ENCODE measurements around the gene GPATCH8. TPM values are rescaled to one million over a fixed set of nuclear protein-coding genes. Genes with fewer than 3 reads are reported as not detected.

The GPATCH8 gene
- total RNA-seq, 2 experiments from 2014 or later, result 46.0 to 46.1 TPM

DNA sequence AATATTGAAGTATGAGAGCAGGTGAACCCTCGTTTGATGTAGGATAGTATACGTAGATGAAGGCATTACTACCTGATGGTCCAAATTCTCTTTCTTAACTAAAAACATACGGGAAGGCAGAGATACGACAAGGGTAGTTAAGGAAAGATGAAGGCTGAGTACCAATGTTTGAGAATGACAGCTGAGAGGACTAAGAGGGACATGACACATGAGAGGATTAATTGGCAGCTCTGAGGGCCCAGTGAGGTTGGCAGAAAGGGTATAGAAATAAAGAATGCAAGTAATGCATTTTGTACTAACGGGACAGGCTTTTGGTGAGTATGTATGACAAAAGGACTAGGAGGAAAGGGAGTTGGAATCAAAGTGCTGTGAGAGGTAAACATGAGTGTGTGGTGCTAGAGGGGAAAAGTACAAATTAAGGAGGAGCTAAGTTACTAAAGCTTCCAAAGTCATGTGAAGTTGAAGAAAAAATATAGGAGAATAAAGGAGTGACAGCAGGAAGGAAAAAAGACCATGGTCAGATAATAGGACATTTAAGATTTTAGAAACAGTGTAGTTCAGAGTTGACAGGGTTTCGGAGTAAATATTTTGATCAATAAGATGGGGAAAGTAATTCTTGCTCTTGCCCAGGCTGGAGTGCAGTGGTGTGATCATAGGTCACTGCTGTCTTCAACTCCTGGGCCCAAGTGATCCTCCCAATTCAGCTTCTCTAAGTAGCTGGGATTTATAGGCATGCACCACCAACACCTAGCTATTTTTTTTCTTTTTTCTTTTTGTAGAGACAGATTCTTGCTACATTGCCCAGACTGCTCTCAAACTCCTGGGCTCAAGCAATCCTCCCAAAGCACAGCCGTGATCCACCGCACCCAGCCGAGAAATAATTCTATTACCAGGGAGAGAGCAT lies 70.7 kb downstream of the GPATCH8 start:
- ChIA-PET POLR2A (no interaction called here), CTCF (interaction anchor here (1.0 kb wide), 2 partner anchors 13 to 71 kb away, joined by 3 read pairs; partner anchors contain the start of gene GPATCH8)
- no peaks in the 10 kb centered on the region for H3K9me3 Mint-ChIP-seq
- peaks cover 37% of the 10 kb centered on the region for H3K36me3 Mint-ChIP-seq (ENCODE audit: low read depth)
- no peak overlapping the region for H3K4me3 Mint-ChIP-seq
- no peak overlapping the region for H3K27ac Mint-ChIP-seq
- DNase-seq, result no peak
- H3K4me1 Mint-ChIP-seq, result no peaks in the 10 kb centered on the region
- no peaks in the 10 kb centered on the region for H3K27me3 Mint-ChIP-seq

GRCh38 chr17:44424828-44425461 lies 78.3 kb downstream of the GPATCH8 start:
- H3K27ac Mint-ChIP-seq, result no peak overlapping the region
- H3K27me3 Mint-ChIP-seq, result no peaks in the 10 kb centered on the region
- ChIA-PET CTCF (no interaction called here), POLR2A (no interaction called here)
- peaks cover 22% of the 10 kb centered on the region for H3K4me1 Mint-ChIP-seq
- H3K4me3 Mint-ChIP-seq, result no peak overlapping the region
- no peaks in the 10 kb centered on the region for H3K9me3 Mint-ChIP-seq
- DNase-seq, result no peak
- peaks cover 27% of the 10 kb centered on the region for H3K36me3 Mint-ChIP-seq (ENCODE audit: low read depth)

DNA sequence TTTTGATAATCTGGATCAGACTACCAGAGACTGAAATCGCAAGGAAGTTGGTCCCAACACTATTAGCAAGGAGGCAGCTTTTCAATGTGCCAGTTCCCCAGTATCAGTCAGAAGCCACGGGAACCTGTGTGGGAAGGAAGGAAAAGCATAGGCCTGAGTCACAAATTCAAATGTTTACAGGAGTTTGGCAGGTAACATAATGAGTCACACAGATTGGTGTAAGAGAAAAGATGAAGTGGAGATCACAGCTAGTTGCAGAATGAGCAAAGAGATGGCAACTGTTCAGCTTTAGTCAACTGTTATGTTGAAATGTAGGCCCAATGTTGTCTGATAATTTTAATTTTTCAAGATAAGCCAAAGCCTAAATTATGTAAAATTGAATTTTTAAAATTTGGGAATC lies 85.7 kb downstream of the GPATCH8 start:
- no peak overlapping the region for H3K27ac Mint-ChIP-seq
- DNase-seq, result no peak
- H3K36me3 Mint-ChIP-seq (ENCODE audit: low read depth), result peaks cover 22% of the 10 kb centered on the region
- POLR2A ChIA-PET, result interaction anchor here (0.5 kb wide), 1 partner anchor 333 kb away, joined by 3 read pairs; no protein-coding TSS in a partner anchor
- H3K27me3 Mint-ChIP-seq, result no peaks in the 10 kb centered on the region
- H3K4me3 Mint-ChIP-seq, result no peak overlapping the region
- peaks cover 13% of the 10 kb centered on the region for H3K4me1 Mint-ChIP-seq
- no peaks in the 10 kb centered on the region for H3K9me3 Mint-ChIP-seq
- CTCF ChIA-PET, result no interaction called here

GRCh38 chr17:44416558-44417289 lies 86.5 kb downstream of the GPATCH8 start:
- H3K9me3 Mint-ChIP-seq, result no peaks in the 10 kb centered on the region
- no peak for DNase-seq
- POLR2A ChIA-PET, result no interaction called here
- no peak overlapping the region for H3K27ac Mint-ChIP-seq
- H3K27me3 Mint-ChIP-seq, result no peaks in the 10 kb centered on the region
- peaks cover 13% of the 10 kb centered on the region for H3K4me1 Mint-ChIP-seq
- H3K4me3 Mint-ChIP-seq, result no peak overlapping the region
- CTCF ChIA-PET, result no interaction called here
- H3K36me3 Mint-ChIP-seq (ENCODE audit: low read depth), result peaks cover 23% of the 10 kb centered on the region

DNA sequence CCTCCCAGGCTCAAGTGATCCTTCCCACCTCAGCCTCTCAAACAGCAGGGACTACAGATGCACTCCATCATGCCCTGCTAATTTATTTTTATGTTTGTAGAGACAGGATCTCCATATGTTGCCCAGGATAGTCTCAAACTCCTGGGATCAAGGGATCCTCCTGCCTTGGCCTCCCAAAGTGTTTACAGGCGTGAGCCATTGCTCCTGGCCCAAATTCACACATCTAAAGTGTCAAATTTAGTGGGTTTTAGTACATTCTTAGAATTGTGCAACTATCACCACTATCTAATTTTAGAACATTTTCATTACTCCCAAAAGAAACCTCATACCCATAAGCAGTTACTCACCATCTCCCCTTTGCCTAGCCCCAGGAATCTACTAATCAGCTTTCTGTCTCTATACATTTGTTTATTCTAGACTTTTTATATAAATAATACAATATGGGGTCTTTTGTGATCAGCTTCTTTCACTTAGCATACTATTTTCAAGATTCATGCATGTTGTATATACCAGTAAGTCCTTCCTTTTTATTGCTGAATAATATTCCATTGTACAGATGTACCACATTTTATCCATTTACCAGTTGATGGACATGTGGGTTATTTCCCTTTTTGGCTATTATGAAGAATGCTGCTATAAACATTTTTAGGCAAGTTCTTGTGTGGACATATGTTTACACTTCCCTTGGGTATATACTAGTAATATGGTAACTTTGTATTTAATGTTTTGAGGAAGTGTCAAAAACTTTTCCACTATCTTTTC lies 88.6 kb downstream of the GPATCH8 start:
- Mint-ChIP-seq H3K27ac (no peak overlapping the region), H3K27me3 (no peaks in the 10 kb centered on the region), H3K4me3 (no peak overlapping the region), H3K9me3 (no peaks in the 10 kb centered on the region), H3K4me1 (peaks cover 7% of the 10 kb centered on the region), H3K36me3 (ENCODE audit: low read depth) (peaks cover 21% of the 10 kb centered on the region)
- POLR2A ChIA-PET, result no interaction called here
- no peak for DNase-seq
- CTCF ChIA-PET, result no interaction called here

DNA sequence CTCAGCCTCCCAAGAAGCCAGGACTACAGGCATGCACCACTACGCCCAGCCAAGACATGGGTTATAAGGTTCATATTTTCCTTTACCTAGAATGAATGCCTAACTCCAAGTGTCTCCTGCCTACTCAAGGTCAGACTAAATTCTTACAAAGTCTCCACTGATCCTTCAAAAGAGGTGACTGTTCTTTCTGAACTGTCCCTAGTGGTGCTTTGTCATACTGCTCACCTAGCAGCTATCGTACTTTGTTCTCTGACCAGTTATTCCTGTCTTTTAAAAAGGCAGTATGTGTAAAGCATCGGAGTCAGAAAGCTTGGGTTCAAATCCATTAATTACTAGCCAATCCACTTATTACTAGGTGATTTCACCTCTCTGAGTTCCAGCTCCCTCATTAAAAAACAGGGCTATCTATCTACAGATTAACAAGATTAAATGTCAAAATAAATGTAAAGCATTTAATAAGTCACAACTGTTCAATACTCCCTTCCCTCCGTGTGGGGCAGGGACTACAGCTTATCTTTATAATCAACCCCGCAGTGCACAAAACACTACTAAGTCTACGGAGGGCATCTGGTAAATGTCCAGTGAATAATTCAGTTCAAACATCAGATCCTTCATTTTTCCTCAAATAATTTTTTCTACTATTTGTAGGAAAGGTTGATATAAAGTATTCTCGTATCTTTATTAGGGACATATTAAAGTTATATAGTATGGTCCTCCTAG lies 93.7 kb downstream of the GPATCH8 start:
- ChIA-PET POLR2A (no interaction called here), CTCF (no interaction called here)
- Mint-ChIP-seq H3K9me3 (no peaks in the 10 kb centered on the region), H3K27ac (no peak overlapping the region), H3K4me1 (no peaks in the 10 kb centered on the region), H3K27me3 (no peaks in the 10 kb centered on the region), H3K36me3 (ENCODE audit: low read depth) (peaks cover 13% of the 10 kb centered on the region), H3K4me3 (no peak overlapping the region)
- DNase-seq, result no peak

GRCh38 chr17:44408786-44409185 lies 94.4 kb downstream of the GPATCH8 start:
- H3K27ac Mint-ChIP-seq, result no peak overlapping the region
- H3K4me1 Mint-ChIP-seq, result peaks cover 1% of the 10 kb centered on the region
- H3K36me3 Mint-ChIP-seq (ENCODE audit: low read depth), result peaks cover 10% of the 10 kb centered on the region
- H3K9me3 Mint-ChIP-seq, result no peaks in the 10 kb centered on the region
- no peaks in the 10 kb centered on the region for H3K27me3 Mint-ChIP-seq
- no peak overlapping the region for H3K4me3 Mint-ChIP-seq
- DNase-seq, result no peak
- ChIA-PET POLR2A (no interaction called here), CTCF (no interaction called here)

- Mint-ChIP-seq H3K4me1 (peaks cover 8% of the 10 kb centered on the region), H3K9me3 (no peaks in the 10 kb centered on the region), H3K36me3 (ENCODE audit: low read depth) (peaks cover 32% of the 10 kb centered on the region), H3K4me3 (no peak overlapping the region), H3K27ac (no peak overlapping the region), H3K27me3 (no peaks in the 10 kb centered on the region)
- CTCF ChIA-PET, result interaction anchor here (0.6 kb wide), 1 partner anchor 1293 kb away, joined by 3 read pairs; no protein-coding TSS in a partner anchor
- DNase-seq, result no peak
- POLR2A ChIA-PET, result no interaction called here
Observed at GRCh38 chr17:44402564-44403172, 100.5 kb downstream of the GPATCH8 start.

- Mint-ChIP-seq H3K4me1 (peaks cover 8% of the 10 kb centered on the region), H3K4me3 (no peak overlapping the region), H3K27ac (no peak overlapping the region), H3K27me3 (no peaks in the 10 kb centered on the region), H3K36me3 (ENCODE audit: low read depth) (peaks cover 41% of the 10 kb centered on the region), H3K9me3 (no peaks in the 10 kb centered on the region)
- POLR2A ChIA-PET, result no interaction called here
- CTCF ChIA-PET, result interaction anchor here (0.9 to 1.6 kb wide), 3 partner anchors 21 to 37 kb away, joined by 3 to 4 read pairs (median 3); partner anchors contain the start of gene FAM171A2
- no peak for DNase-seq
Observed at GRCh38 chr17:44400226-44400847, 102.9 kb downstream of the GPATCH8 start.

DNA sequence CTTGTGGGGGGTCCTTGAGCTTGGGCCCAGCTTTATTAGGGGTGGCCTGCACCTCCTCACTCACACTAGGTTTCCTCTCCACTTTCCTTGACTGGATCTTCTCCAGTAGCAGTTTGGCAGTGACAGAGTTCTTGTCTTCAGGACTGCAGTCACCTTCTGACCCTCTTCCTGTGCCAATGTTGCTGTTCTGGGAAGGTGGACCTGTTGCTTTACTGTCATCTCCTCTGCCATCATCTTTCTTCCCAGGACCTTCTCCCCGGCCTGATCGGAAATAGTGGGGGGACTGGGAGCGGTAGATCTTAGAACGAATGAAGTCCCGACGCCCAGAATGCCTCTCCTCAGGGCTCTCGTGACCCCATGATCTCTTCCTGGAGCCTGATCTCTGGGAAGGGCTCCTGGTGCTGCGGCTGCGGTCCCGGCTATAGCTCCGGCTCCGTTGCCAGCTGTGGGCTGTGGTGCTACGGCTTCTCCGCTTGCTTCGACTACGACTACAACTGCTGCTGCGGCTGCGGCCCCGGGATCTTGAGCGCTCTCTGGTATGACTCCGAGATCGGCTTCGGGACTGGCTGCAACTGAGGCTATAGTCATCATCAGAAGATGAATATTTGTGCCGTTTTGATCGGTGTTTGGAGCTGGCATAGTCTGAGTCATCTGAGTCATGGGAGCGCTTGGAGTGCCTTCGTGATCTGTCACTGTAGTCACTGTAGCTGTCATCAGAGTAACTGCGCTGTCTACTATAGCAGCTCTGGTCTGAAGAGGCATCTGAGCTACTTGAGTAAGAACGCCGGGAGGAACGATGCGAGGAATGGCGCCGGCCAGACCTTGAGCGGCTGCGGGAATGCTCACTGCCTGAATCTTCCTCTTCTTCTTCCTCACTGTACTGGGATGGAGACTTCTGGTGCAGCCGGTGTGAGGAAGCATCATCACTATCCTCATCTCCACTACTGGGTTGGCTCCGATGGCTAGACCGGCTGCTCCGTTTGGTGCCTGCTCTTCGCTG lies 104.2 kb downstream of the GPATCH8 start:
- no peak for DNase-seq
- peaks cover 10% of the 10 kb centered on the region for H3K4me1 Mint-ChIP-seq
- H3K9me3 Mint-ChIP-seq, result no peaks in the 10 kb centered on the region
- peaks cover 40% of the 10 kb centered on the region for H3K36me3 Mint-ChIP-seq (ENCODE audit: low read depth)
- no peak overlapping the region for H3K4me3 Mint-ChIP-seq
- CTCF ChIA-PET, result interaction anchor here (0.9 to 1.9 kb wide), 4 partner anchors 20 to 106 kb away, joined by 3 to 5 read pairs (median 4); partner anchors contain the start of gene FAM171A2
- POLR2A ChIA-PET, result no interaction called here
- H3K27ac Mint-ChIP-seq, result no peak overlapping the region
- no peaks in the 10 kb centered on the region for H3K27me3 Mint-ChIP-seq
